HL-60/S4 treated with retinoic acid at 250 ng/mL for 4 days and 3 days (cell line): ENCODE results near the gene PCDHGB2.
"Not testable (repeated sequence)": the region's sequence is repeated elsewhere in the genome, so short reads cannot be mapped to it uniquely, and the experiment has no call there.

Source experiments
- in situ Hi-C: fragments of 300-500 bp; cut with MboI; formaldehyde crosslinking; loops from 2 replicates; pipeline ENCODE4 v1.7.0; 2022; ENCODE audit warnings: low sequenced_read_pairs

PCDHGB2 gene

GRCh38 chr5:141359790-141360426, at the start of gene PCDHGB2:
Gene PCDHGB2 (plus strand): TSS chr5:141359994. CDS start chr5:141360136, 142 bp downstream.
- in situ Hi-C loops: no loop called here

GRCh38 chr5:141313711-141314110, 46.1 kb upstream of the PCDHGB2 start:
- in situ Hi-C loops: no loop called here

GRCh38 chr5:141316963-141317362, 42.8 kb upstream of the PCDHGB2 start:
- in situ Hi-C loops: not testable (repeated sequence)

GRCh38 chr5:141319202-141319601, 40.6 kb upstream of the PCDHGB2 start:
- in situ Hi-C loops: no loop called here

GRCh38 chr5:141319699-141320098, 40.1 kb upstream of the PCDHGB2 start:
- in situ Hi-C loops: no loop called here

- in situ Hi-C loops: no loop called here
These were observed 39.3 kb upstream of the PCDHGB2 start, which contains the start of gene TAF7 for GRCh38 chr5:141320225-141321169. Gene TAF7 (minus strand): TSS chr5:141320784. CDS start chr5:141320044, 740 bp downstream.

- in situ Hi-C loops: no loop called here
These were observed 37.5 kb upstream of the PCDHGB2 start for GRCh38 chr5:141322261-141322660.

GRCh38 chr5:141326088-141326854, 33.5 kb upstream of the PCDHGB2 start:
- in situ Hi-C loops: no loop called here

GRCh38 chr5:141328231-141328630, 31.6 kb upstream of the PCDHGB2 start:
- in situ Hi-C loops: no loop called here

GRCh38 chr5:141330299-141331080, 29.3 kb upstream of the PCDHGB2 start, which contains the start of gene PCDHGA1:
Gene PCDHGA1 (plus strand): TSS chr5:141330514.
- in situ Hi-C loops: no loop called here

- in situ Hi-C loops: not testable (repeated sequence)
These were observed 27.2 kb upstream of the PCDHGB2 start for GRCh38 chr5:141332571-141332970.

GRCh38 chr5:141338538-141339306, 21.1 kb upstream of the PCDHGB2 start, which contains the start of gene PCDHGA2:
Gene PCDHGA2 (plus strand): TSS chr5:141338760.
- in situ Hi-C loops: no loop called here

GRCh38 chr5:141340781-141341354, 18.9 kb upstream of the PCDHGB2 start:
- in situ Hi-C loops: not testable (repeated sequence)

- in situ Hi-C loops: no loop called here
These were observed 17.0 kb upstream of the PCDHGB2 start for GRCh38 chr5:141342773-141343172.

GRCh38 chr5:141343242-141343952, 16.4 kb upstream of the PCDHGB2 start, which contains the start of gene PCDHGA3:
Gene PCDHGA3 (plus strand): TSS chr5:141343829. CDS start chr5:141344034, 205 bp downstream.
- in situ Hi-C loops: no loop called here

GRCh38 chr5:141343953-141344463, 15.8 kb upstream of the PCDHGB2 start:
- in situ Hi-C loops: no loop called here

- in situ Hi-C loops: no loop called here
These were observed 14.5 kb upstream of the PCDHGB2 start for GRCh38 chr5:141345327-141345726.

- in situ Hi-C loops: not testable (repeated sequence)
These were observed 13.8 kb upstream of the PCDHGB2 start for GRCh38 chr5:141346017-141346416.
